IPS-20b (cell line): ENCODE results near the gene RNF13.

ENCODE experiments used
- H3K27ac ChIP-seq: one replicate; pipeline ENCODE4 v1.5.1; 2013; ENCODE audit warnings: low read length
- H3K27me3 ChIP-seq: 2 replicates; pipeline ENCODE4 v1.6.1; 2013; ENCODE audit warnings: mild to moderate bottlenecking, low read length, inconsistent platforms; ENCODE audit not compliant: insufficient read depth
- H3K36me3 ChIP-seq: 2 replicates; pipeline ENCODE4 v1.6.1; 2013; ENCODE audit warnings: low read depth, mild to moderate bottlenecking, inconsistent platforms, low read length, moderate library complexity; ENCODE audit not compliant: insufficient read depth
- H3K4me1 ChIP-seq: 2 replicates; pipeline ENCODE4 v1.6.1; 2013; ENCODE audit warnings: mild to moderate bottlenecking, control low read depth, inconsistent platforms, low read length, moderate library complexity; ENCODE audit not compliant: insufficient read depth
- H3K4me3 ChIP-seq: 2 replicates; pipeline ENCODE4 v1.5.1; 2013; ENCODE audit warnings: mild to moderate bottlenecking, low read length, inconsistent platforms
- H3K9ac ChIP-seq: 2 replicates; pipeline ENCODE4 v1.6.1; 2013; ENCODE audit warnings: low read depth, mild to moderate bottlenecking, inconsistent platforms, low read length, moderate library complexity
- H3K9me3 ChIP-seq: 2 replicates; pipeline ENCODE4 v1.6.1; 2013; ENCODE audit warnings: mild to moderate bottlenecking, low read depth, low read length, inconsistent platforms; ENCODE audit not compliant: insufficient read depth

The RNF13 gene

GRCh38 chr3:149781211-149781610 is 31.8 kb upstream of the RNF13 start:
- Histone ChIP-seq H3K4me1 (0 out of 2 replicates have a peak, but pooled peaks cover 3% of the 10 kb centered on the region), H3K27me3 (no peaks in the 10 kb centered on the region), H3K9ac (no peak overlapping the region), H3K27ac (no peak overlapping the region), H3K9me3 (no peaks in the 10 kb centered on the region), H3K4me3 (no peak overlapping the region), H3K36me3 (no peaks in the 10 kb centered on the region)

- Histone ChIP-seq H3K9ac (no peak overlapping the region), H3K27ac (no peak overlapping the region), H3K4me1 (0 out of 2 replicates have a peak, but pooled peaks cover 3% of the 10 kb centered on the region), H3K27me3 (no peaks in the 10 kb centered on the region), H3K9me3 (no peaks in the 10 kb centered on the region), H3K36me3 (no peaks in the 10 kb centered on the region), H3K4me3 (no peak overlapping the region)
Measured at GRCh38 chr3:149781741-149782140, 31.3 kb upstream of the RNF13 start.

GRCh38 chr3:149783576-149783975 is 29.4 kb upstream of the RNF13 start:
- H3K36me3 ChIP-seq: no peaks in the 10 kb centered on the region
- no peaks in the 10 kb centered on the region for H3K27me3 ChIP-seq
- H3K9ac ChIP-seq: no peak overlapping the region
- no peak overlapping the region for H3K27ac ChIP-seq
- H3K9me3 ChIP-seq: no peaks in the 10 kb centered on the region
- H3K4me3 ChIP-seq: no peak overlapping the region
- H3K4me1 ChIP-seq: 0 out of 2 replicates have a peak, but pooled peaks cover 3% of the 10 kb centered on the region

GRCh38 chr3:149784064-149784704 is 28.8 kb upstream of the RNF13 start:
- H3K9me3 ChIP-seq: no peaks in the 10 kb centered on the region
- no peaks in the 10 kb centered on the region for H3K36me3 ChIP-seq
- H3K27ac ChIP-seq: no peak overlapping the region
- H3K9ac ChIP-seq: no peak overlapping the region
- H3K4me1 ChIP-seq: 0 out of 2 replicates have a peak, but pooled peaks cover 3% of the 10 kb centered on the region
- H3K4me3 ChIP-seq: no peak overlapping the region
- no peaks in the 10 kb centered on the region for H3K27me3 ChIP-seq

- no peaks in the 10 kb centered on the region for H3K36me3 ChIP-seq
- no peaks in the 10 kb centered on the region for H3K27me3 ChIP-seq
- H3K9ac ChIP-seq: no peak overlapping the region
- H3K27ac ChIP-seq: no peak overlapping the region
- H3K4me1 ChIP-seq: no peaks in the 10 kb centered on the region
- H3K9me3 ChIP-seq: no peaks in the 10 kb centered on the region
- H3K4me3 ChIP-seq: no peak overlapping the region
Measured at GRCh38 chr3:149790268-149790667, 22.7 kb upstream of the RNF13 start.

- Histone ChIP-seq H3K9ac (no peak overlapping the region), H3K4me3 (no peak overlapping the region), H3K27me3 (no peaks in the 10 kb centered on the region), H3K4me1 (no peaks in the 10 kb centered on the region), H3K27ac (no peak overlapping the region), H3K36me3 (no peaks in the 10 kb centered on the region), H3K9me3 (no peaks in the 10 kb centered on the region)
Measured at GRCh38 chr3:149790698-149791097, 22.3 kb upstream of the RNF13 start.

GRCh38 chr3:149792452-149793270 is 20.4 kb upstream of the RNF13 start, which contains the start of gene ANKUB1:
TSS of gene ANKUB1 (minus strand) at chr3:149792554. CDS start at chr3:149792366, 188 bp downstream.
- Histone ChIP-seq H3K4me1 (no peaks in the 10 kb centered on the region), H3K9me3 (no peaks in the 10 kb centered on the region), H3K9ac (no peak within 1 kb of the TSS), H3K36me3 (no peaks in the 10 kb centered on the region), H3K27me3 (no peaks in the 10 kb centered on the region), H3K27ac (no peak within 1 kb of the TSS), H3K4me3 (no peak within 1 kb of the TSS)

GRCh38 chr3:149796026-149796425 is 17.0 kb upstream of the RNF13 start:
- H3K36me3 ChIP-seq: no peaks in the 10 kb centered on the region

GRCh38 chr3:149800693-149801092 is 12.3 kb upstream of the RNF13 start:
- no peaks in the 10 kb centered on the region for H3K4me1 ChIP-seq
- H3K9ac ChIP-seq: no peak overlapping the region
- H3K27ac ChIP-seq: no peak overlapping the region
- no peaks in the 10 kb centered on the region for H3K36me3 ChIP-seq
- no peaks in the 10 kb centered on the region for H3K9me3 ChIP-seq
- no peaks in the 10 kb centered on the region for H3K27me3 ChIP-seq
- H3K4me3 ChIP-seq: no peak overlapping the region

More at GRCh38 chr3:149796026-149796425, 17.0 kb upstream of the RNF13 start:
- H3K9ac ChIP-seq: no peak overlapping the region
- no peaks in the 10 kb centered on the region for H3K4me1 ChIP-seq
- H3K27me3 ChIP-seq: no peaks in the 10 kb centered on the region
- no peak overlapping the region for H3K27ac ChIP-seq
- H3K4me3 ChIP-seq: no peak overlapping the region
- H3K9me3 ChIP-seq: no peaks in the 10 kb centered on the region

GRCh38 chr3:149801195-149801594 is 11.8 kb upstream of the RNF13 start:
- H3K9ac ChIP-seq: no peak overlapping the region
- H3K9me3 ChIP-seq: no peaks in the 10 kb centered on the region
- H3K4me3 ChIP-seq: no peak overlapping the region
- no peaks in the 10 kb centered on the region for H3K36me3 ChIP-seq
- no peaks in the 10 kb centered on the region for H3K4me1 ChIP-seq
- H3K27me3 ChIP-seq: no peaks in the 10 kb centered on the region
- H3K27ac ChIP-seq: no peak overlapping the region

GRCh38 chr3:149801639-149802038 is 11.4 kb upstream of the RNF13 start:
- Histone ChIP-seq H3K4me3 (no peak overlapping the region), H3K4me1 (no peaks in the 10 kb centered on the region), H3K9ac (no peak overlapping the region), H3K27me3 (no peaks in the 10 kb centered on the region), H3K9me3 (no peaks in the 10 kb centered on the region), H3K27ac (no peak overlapping the region), H3K36me3 (no peaks in the 10 kb centered on the region)
